ENCODE results near the gene SOAT2. TPM values are rescaled to one million over a fixed set of nuclear protein-coding genes. Genes with fewer than 3 reads are reported as not detected.

The SOAT2 gene
- total RNA-seq, 1 donor = not detected

DNA sequence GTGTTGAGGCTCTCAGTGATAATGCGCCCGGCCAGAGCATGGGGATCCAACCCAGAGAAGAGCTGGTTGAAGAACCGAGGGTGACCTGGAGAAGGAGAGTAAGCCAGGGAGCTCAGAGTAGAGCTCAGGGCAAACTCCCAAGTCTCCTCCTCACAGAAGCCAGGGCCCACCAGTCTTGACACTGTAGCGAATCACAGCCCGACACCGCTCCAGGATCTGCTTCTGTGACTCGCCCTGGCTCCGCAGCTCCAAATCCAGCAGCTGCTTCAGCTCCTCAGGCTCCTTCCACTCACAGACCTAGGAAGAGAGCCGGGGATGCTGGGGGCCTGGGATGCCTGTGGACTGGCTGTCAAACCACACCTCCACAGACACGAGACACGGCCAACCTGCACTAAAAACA, 69.1 kb downstream of the SOAT2 start:
- H3K27ac ChIP-seq (ENCODE audit: low read depth, low read length) = peak overlapping the region; percentile 28
- H3K4me2 ChIP-seq (ENCODE audit: insufficient read depth, low read length) = no peak overlapping the region
- no peaks in the 10 kb centered on the region for H3K9me3 ChIP-seq (ENCODE audit: low read depth, low read length)
- peaks cover 2% of the 10 kb centered on the region for H3K79me2 ChIP-seq (ENCODE audit: insufficient read depth, low read length)
- H2AFZ ChIP-seq (ENCODE audit: low read length) = peak overlapping the region; percentile 46
- peaks cover 10% of the 10 kb centered on the region for H3K36me3 ChIP-seq (ENCODE audit: insufficient read depth, low read length)
- TF ChIP-seq, protein P1, sequence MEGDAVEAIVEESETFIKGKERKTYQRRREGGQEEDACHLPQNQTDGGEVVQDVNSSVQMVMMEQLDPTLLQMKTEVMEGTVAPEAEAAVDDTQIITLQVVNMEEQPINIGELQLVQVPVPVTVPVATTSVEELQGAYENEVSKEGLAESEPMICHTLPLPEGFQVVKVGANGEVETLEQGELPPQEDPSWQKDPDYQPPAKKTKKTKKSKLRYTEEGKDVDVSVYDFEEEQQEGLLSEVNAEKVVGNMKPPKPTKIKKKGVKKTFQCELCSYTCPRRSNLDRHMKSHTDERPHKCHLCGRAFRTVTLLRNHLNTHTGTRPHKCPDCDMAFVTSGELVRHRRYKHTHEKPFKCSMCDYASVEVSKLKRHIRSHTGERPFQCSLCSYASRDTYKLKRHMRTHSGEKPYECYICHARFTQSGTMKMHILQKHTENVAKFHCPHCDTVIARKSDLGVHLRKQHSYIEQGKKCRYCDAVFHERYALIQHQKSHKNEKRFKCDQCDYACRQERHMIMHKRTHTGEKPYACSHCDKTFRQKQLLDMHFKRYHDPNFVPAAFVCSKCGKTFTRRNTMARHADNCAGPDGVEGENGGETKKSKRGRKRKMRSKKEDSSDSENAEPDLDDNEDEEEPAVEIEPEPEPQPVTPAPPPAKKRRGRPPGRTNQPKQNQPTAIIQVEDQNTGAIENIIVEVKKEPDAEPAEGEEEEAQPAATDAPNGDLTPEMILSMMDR (IDR thresholded peaks at IDR 0.05; ENCODE audit: extremely low read depth, low read depth, low read length) = no peak
- H4K20me1 ChIP-seq (ENCODE audit: insufficient read depth, low read length) = no peaks in the 10 kb centered on the region
- DNase-seq (ENCODE audit: insufficient read length, low spot score, missing footprints) = peak; percentile 94
- H3K4me3 ChIP-seq (ENCODE audit: insufficient read depth, low read length) = no peak overlapping the region
- no peaks in the 10 kb centered on the region for H3K27me3 ChIP-seq (ENCODE audit: insufficient read depth, low read length)
- peaks cover 42% of the 10 kb centered on the region for H3K4me1 ChIP-seq (ENCODE audit: insufficient read depth, low read length)

DNA sequence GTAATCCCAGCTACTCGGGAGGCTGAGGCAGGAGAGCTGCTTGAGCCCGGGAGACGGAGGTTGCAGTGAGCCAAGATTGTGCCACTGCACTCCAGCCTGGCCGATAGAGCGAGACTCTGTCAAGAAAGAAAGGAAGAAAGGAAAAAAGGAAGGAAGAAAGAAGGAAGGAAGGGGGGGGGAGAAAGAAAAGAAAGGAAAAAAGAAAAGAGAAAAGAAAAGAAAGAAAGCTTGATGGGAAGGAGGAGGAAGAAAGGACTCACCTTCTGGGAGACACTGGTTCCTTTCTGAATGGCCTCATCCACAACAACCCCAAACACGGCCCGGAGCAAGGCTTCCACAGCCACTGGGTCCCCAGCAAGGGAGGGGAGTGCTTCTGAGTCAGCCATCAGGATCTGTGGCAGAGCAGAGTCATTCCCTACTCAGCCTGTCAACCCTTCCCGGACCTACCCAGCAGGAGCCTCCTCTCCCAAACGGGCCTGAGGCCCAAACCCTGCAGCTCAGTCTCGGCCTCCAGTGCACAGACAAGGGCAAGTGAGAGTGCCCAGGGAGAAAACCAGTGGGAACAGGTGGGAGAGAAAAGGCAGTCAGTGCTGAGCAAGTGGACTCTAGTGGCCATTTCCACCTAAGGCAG, 69.9 kb downstream of the SOAT2 start:
- no peaks in the 10 kb centered on the region for H3K9me3 ChIP-seq (ENCODE audit: low read depth, low read length)
- peak overlapping the region; percentile 63 for H3K27ac ChIP-seq (ENCODE audit: low read depth, low read length)
- H3K4me3 ChIP-seq (ENCODE audit: insufficient read depth, low read length) = no peak overlapping the region
- no peaks in the 10 kb centered on the region for H4K20me1 ChIP-seq (ENCODE audit: insufficient read depth, low read length)
- H3K27me3 ChIP-seq (ENCODE audit: insufficient read depth, low read length) = no peaks in the 10 kb centered on the region
- H3K79me2 ChIP-seq (ENCODE audit: insufficient read depth, low read length) = peaks cover 2% of the 10 kb centered on the region
- DNase-seq (ENCODE audit: insufficient read length, low spot score, missing footprints) = peak; percentile 95
- peaks cover 10% of the 10 kb centered on the region for H3K36me3 ChIP-seq (ENCODE audit: insufficient read depth, low read length)
- H3K4me2 ChIP-seq (ENCODE audit: insufficient read depth, low read length) = peak overlapping the region; percentile 37
- TF ChIP-seq, protein P1 (IDR thresholded peaks at IDR 0.05; ENCODE audit: extremely low read depth, low read depth, low read length) = no peak
- H2AFZ ChIP-seq (ENCODE audit: low read length) = peak overlapping the region; percentile 86
- H3K4me1 ChIP-seq (ENCODE audit: insufficient read depth, low read length) = peaks cover 42% of the 10 kb centered on the region

Small RNA genes within 50 kb of the gene (small RNA-seq; reads per million reads assigned to genes)
- gene HIGD1AP1 (not detected), gene MIR6757 (not detected), gene RNU6-333P (not detected)

Other genes starting within 250 kb of the SOAT2 start
- gene KRT8, start 198.4 kb upstream of the SOAT2 start, total RNA-seq = 2.9 and 5.1 TPM in 2 replicates
- gene KRT18, start 154.4 kb upstream of the SOAT2 start, total RNA-seq = 22.4 and 61.9 TPM in 2 replicates
- 1,135 and 1,332 TPM in 2 replicates for gene EIF4B, start 97.0 kb upstream of the SOAT2 start, total RNA-seq
- 72.0 and 76.0 TPM in 2 replicates for gene TNS2, start 53.4 kb upstream of the SOAT2 start, total RNA-seq
- 25.6 and 26.8 TPM in 2 replicates for gene SPRYD3, start 24.1 kb upstream of the SOAT2 start, total RNA-seq
- 431 and 577 TPM in 2 replicates for gene IGFBP6, start 5.8 kb upstream of the SOAT2 start, total RNA-seq
- gene ZNF740, start 77.2 kb downstream of the SOAT2 start, total RNA-seq = 14.7 and 19.5 TPM in 2 replicates
- 9.1 and 9.4 TPM in 2 replicates for gene CSAD, start 77.4 kb downstream of the SOAT2 start, total RNA-seq
- gene ITGB7, start 103.8 kb downstream of the SOAT2 start, total RNA-seq = 0.88 and 1.1 TPM in 2 replicates
- gene RARG, start 128.7 kb downstream of the SOAT2 start, total RNA-seq = 46.6 and 49.9 TPM in 2 replicates
- 0.72 and 1.8 TPM in 2 replicates for gene ESPL1, start 164.8 kb downstream of the SOAT2 start, total RNA-seq
- gene PFDN5, start 192.1 kb downstream of the SOAT2 start, total RNA-seq = 323 and 324 TPM in 2 replicates
- gene MYG1, start 196.2 kb downstream of the SOAT2 start, total RNA-seq = 32.9 and 34.2 TPM in 2 replicates
- gene AAAS, start 218.1 kb downstream of the SOAT2 start, total RNA-seq = 37.4 and 39.8 TPM in 2 replicates
- not detected in 2 replicates for gene SP7, start 232.9 kb downstream of the SOAT2 start, total RNA-seq